Adrenal gland (tissue), 5 donors: ENCODE measurements around the gene DLG2.

Source experiments
- CTCF ChIP-seq, 6 experiments: fragments of 450-650 bp in 4 of 6; fragments of 200-600 bp in 2 of 6; sonication (generic) in 1 of 6; IDR thresholded peaks; 1 replicate in 5 of 6; 2 replicates in 1 of 6; pipeline versions ENCODE4 v1.5.1 to v1.8.0; 2016 to 2021; ENCODE audit warnings: antibody characterized with exemption in 6 of 6, mild to moderate bottlenecking in 2 of 6, moderate library complexity in 1 of 6
- POLR2A ChIP-seq, 2 donors: fragments of 450-650 bp; IDR thresholded peaks; one replicate each; pipeline ENCODE4 v1.6.1; 2017; ENCODE audit warnings: antibody characterized with exemption in 2 of 2, mild to moderate bottlenecking in 2 of 2, moderate library complexity in 1 of 2
- donor health status: DM: no; HTN: no; CAD: no.

GRCh38 chr11:85154294-85154693 lies 472.9 kb downstream of the DLG2 start:
- TF ChIP-seq CTCF (IDR thresholded peaks at IDR 0.05) (no peak), POLR2A (IDR thresholded peaks at IDR 0.05) (no peak)
